Stimulated activated CD4-positive, alpha-beta T cell treated with anti-CD3 and anti-CD28 coated beads, Interleukin-4, amount 100 ng/mL, for 24 hours (primary cell): ENCODE measurements around the gene MCF2L2.
"Not testable (repeated sequence)": the region's sequence is repeated elsewhere in the genome, so short reads cannot be mapped to it uniquely, and the experiment has no call there.

Experiments
- DNase-seq: peaks from one replicate; pipeline ENCODE4 v3.0.0-alpha.2; 2020

The MCF2L2 gene

GRCh38 chr3:183394150-183394549, 34.3 kb downstream of the MCF2L2 start:
- no peak for DNase-seq

DNA sequence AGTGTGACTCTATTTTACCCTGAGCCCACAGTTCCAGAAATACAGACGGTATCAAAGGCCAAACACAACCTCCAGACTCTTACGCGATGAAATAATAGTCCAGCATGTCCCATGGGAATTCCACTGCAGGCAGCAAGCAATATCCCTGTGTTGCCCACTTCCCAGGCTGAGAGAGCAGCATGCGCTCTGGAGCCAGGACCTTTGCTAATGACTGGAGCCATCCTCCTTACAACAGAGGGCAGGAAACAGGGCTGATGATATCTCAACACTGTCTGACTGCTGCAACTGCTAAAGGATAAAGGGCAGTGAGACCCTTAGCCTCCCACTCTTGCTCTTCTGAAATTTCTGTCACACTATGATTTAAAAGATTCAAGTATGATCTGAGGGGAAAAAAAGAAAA, 34.8 kb downstream of the MCF2L2 start:
- no peak for DNase-seq

DNA sequence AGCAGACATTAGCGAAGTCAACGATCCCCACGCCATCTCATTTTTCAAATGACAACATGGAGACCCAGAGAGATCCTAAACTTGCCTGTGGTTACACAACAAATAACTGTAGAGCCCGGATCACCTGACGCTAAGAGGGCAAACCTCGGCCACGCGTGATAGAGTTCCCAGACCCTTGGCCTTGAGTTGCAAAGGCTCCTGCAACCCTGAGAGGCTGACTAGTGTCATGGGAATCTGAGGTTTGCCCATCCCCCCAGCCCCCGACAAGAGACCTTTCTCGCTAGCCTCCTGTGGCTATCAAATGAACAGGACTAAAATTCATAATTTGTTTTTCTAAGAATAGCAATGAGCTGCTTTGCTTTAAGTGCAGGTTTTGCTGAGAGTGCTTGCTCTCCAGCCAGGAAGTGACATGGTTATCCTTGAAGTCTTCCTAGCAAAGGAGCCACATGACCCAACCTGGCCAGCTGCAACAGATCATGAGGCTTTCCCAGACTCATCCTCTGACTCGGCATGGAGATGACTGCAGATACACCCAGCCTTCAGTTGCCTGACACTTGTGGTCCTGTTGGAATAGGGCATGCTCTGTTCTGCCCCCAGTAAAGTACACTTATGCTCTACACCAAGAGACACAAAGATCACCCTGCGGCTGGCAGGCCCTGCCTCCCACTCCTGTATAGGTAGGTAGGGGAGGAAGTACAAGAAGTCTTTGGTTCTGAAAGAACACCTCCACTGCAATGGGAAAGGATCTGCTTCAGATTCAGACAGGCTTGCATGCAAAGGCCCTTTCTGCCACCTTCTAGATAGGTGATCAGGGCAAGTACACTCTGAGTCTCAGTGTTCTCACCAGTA, 36.0 kb downstream of the MCF2L2 start:
- DNase-seq: no peak

- no peak for DNase-seq
Observed at GRCh38 chr3:183391460-183391859, 37.0 kb downstream of the MCF2L2 start.

GRCh38 chr3:183390844-183391243, 37.6 kb downstream of the MCF2L2 start:
- DNase-seq: no peak

GRCh38 chr3:183388213-183388895, 40.1 kb downstream of the MCF2L2 start:
- DNase-seq: no peak

GRCh38 chr3:183387797-183388196, 40.6 kb downstream of the MCF2L2 start:
- no peak for DNase-seq

- DNase-seq: no peak
Observed at GRCh38 chr3:183386651-183387050, 41.8 kb downstream of the MCF2L2 start.

GRCh38 chr3:183385698-183386613, 42.5 kb downstream of the MCF2L2 start:
- peak; percentile 72 for DNase-seq

DNA sequence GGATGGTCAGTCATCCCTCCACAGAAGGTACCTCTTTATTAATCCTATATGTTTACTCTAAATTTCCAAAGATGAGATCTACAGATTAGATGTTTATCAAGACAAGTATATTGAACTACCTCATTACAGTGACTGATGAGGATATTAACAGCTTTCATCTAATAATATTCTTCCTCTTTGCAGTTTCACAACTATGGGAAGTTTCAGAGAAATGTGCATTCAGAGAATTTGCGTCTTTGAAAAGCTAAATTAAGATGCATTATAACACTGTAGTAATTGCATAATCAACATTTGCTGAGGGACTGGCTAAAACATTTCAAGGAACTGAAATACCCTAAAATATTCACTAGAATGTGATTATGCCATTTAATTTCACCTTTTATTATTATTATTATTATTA, 46.7 kb downstream of the MCF2L2 start:
- DNase-seq: no peak

- DNase-seq: no peak
Observed at GRCh38 chr3:183381179-183381578, 47.2 kb downstream of the MCF2L2 start.

DNA sequence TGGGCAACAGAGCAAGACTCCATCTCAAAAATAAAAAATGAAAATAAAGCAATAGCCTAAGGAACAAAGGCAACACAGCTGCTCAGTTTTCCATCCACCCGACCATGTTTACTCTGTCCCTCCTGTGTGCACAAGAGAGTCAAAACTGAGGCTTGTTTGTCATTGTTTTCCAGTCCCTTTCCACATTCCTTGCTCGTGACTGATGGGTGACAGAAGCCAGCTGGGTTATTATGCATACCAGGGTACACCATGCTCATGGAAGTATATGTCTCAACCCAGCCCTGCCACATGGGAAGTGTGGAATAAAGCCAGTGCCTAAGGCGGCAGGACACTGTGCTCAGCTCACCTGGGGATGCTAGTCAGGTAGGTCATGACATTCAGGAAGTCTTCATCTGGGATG, 49.5 kb downstream of the MCF2L2 start:
- no peak for DNase-seq

- DNase-seq: no peak
Observed at GRCh38 chr3:183378545-183378944, 49.9 kb downstream of the MCF2L2 start.

GRCh38 chr3:183378008-183378407, 50.4 kb downstream of the MCF2L2 start:
- DNase-seq: no peak

DNA sequence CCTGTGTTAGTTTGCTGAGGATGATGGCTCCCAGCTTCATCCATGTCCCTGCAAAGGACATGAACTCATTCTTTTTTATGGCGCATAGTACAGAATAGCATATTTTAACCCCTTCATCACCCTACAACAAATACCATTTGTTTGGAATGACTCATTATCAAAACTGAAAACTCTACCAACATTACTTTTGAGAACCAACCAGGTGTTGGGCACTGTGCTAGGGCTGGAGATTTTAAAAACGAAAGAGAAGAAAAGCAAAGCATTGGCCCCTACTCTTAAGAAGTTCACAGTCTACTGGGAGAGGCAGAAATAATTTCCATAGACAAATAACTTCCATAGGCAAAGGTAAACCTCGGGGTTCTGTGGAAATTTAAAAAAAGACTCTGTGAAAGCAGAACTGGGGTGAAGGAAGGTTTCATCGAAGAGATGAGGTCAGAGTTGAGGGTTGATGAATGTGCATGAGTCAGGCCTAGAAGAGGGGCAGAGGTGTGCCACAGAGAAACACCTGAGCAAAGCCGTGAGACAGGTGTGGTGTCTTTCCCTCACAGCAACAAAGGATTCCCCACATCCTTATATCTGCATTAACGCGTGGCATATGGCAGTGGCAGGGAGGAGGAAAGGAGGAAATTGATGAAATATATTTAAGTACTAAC, 51.0 kb downstream of the MCF2L2 start:
- DNase-seq: no peak

- no peak for DNase-seq
Observed at GRCh38 chr3:183375787-183376186, 52.6 kb downstream of the MCF2L2 start.

GRCh38 chr3:183375337-183375736, 53.1 kb downstream of the MCF2L2 start:
- no peak for DNase-seq

- no peak for DNase-seq
Observed at GRCh38 chr3:183372911-183373310, 55.5 kb downstream of the MCF2L2 start.

- not testable (repeated sequence) for DNase-seq
Observed at GRCh38 chr3:183371600-183371968, 56.8 kb downstream of the MCF2L2 start.

DNA sequence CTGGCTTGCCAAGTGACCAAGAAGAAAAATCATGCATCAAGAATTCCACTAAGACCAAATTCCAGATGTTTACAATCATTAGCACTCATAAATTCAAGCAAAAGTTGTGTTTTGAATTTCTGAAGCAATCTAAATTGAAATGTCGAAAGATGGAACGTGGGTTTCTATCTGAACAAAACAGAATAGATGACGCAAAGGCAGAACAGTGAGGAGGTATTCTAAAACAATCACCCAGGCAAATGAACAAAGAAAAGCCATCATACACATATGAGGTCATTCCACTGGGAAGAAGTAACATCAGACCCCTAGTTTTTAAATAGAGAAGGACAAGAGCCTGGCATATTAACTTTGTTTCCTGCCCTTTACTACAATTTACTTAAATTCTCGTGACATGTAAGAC, 58.0 kb downstream of the MCF2L2 start:
- no peak for DNase-seq

DNA sequence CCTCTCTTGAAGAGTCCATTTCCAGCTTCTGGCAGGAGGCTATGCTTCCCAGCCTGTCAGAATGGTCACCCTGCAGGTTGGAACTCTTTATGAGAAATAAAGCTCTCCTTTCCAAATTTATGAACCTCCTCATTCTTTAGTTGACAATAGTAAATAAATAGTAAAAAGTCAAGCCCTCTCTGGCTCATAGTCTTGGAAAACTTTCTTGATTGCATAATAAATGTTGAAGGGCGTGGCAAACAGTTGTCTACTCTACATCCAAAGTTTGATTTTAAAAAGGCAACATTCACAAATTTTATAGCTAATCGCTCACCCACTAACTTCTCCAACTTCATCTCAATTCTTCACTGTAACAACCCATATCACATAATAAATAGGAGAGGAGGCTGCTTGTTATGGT, 58.8 kb downstream of the MCF2L2 start:
- DNase-seq: no peak

- no peak for DNase-seq
Observed at GRCh38 chr3:183369117-183369516, 59.3 kb downstream of the MCF2L2 start.
